Cardiac fibroblast (primary cell): ENCODE measurements around the gene FTSJ1.
"Not testable (repeated sequence)": the region's sequence is repeated elsewhere in the genome, so short reads cannot be mapped to it uniquely, and the experiment has no call there.

ENCODE experiments used
- DNase-seq, 2 donors: peaks; one replicate each; pipeline versions ENCODE4 v3.0.0 to v3.0.0-alpha.2; 2010; ENCODE audit warnings: low read depth in 2 of 2
- H3K4me3 ChIP-seq, 2 donors: replicated peaks in 1 of 2; 1 replicate in 1 of 2; 2 replicates in 1 of 2; pipeline ENCODE4 v1.5.1; 2011; ENCODE audit warnings: low read depth in 2 of 2, low read length in 2 of 2, mild to moderate bottlenecking in 2 of 2, moderate library complexity in 1 of 2
- CTCF ChIP-seq: IDR thresholded peaks from one replicate; pipeline ENCODE4 v1.5.1; 2011; ENCODE audit warnings: low read depth, mild to moderate bottlenecking, low read length, inconsistent platforms

Gene FTSJ1, protein sequence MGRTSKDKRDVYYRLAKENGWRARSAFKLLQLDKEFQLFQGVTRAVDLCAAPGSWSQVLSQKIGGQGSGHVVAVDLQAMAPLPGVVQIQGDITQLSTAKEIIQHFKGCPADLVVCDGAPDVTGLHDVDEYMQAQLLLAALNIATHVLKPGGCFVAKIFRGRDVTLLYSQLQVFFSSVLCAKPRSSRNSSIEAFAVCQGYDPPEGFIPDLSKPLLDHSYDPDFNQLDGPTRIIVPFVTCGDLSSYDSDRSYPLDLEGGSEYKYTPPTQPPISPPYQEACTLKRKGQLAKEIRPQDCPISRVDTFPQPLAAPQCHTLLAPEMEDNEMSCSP

GRCh38 chrX:48475774-48476577 lies at the start of gene FTSJ1:
Gene FTSJ1 (plus strand): TSS chrX:48476199. CDS start chrX:48478048, 1,849 bp downstream.
- DNase-seq, result peak; percentile 94 to 95
- H3K4me3 ChIP-seq, result peak within 1 kb of the TSS; percentile 80
- TF ChIP-seq CTCF, result no peak

DNA sequence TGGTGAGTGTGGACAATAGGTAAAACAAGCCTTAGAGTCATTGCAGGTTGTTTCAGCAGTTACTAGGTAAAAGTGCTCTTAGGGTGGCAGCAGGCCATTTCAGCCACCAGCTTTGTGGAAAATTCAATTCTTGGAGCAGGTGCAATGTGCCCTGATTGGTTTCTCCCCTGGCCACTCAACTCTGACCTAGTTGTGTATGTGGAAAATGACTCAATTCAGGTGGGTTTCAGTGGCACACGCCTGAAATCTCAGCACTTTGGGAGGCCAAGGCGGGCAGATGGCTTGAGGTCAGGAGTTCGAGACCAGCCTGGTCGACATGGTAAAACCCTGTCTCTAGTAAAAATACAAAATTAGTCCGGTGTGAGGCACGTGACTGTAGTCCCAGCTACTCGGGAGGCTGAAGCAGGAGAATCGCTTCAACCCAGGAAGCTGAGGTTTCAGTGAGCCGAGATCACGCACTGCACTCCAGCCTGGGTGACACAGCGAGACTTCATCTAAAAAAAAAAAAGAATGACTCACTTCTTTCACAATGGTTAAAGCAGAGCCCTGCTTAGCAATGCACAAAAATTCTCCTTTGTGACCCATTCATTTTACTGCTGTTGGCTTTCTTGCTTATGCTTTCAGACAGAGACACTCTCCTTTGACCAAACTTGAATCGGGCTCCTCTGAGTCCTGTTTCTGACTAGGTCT lies 48.8 kb upstream of the FTSJ1 start:
- not testable (repeated sequence) for DNase-seq

GRCh38 chrX:48429606-48430005 lies 46.4 kb upstream of the FTSJ1 start:
- DNase-seq, H3K4me3 ChIP-seq: not testable (repeated sequence)

More for the DNA sequence above, 48.8 kb upstream of the FTSJ1 start:
- H3K4me3 ChIP-seq, result not testable (repeated sequence)

DNA sequence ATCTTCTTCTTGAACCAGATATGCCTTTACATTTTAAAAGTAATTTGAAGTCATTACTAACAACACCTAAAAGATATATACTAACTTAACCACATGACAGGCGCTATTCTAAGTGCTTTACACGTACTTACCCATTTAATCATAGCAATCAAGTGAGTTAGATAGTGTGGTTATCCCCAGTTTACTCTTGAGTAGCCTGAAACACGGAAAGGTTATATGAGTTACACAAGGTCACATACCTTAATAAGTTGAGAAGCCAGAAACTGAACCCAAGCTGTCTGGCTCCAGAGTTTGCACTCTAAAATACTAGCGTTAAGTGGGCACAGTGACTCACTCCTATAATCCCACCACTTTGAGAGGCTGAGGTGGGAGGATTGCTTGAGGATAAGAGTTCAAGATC lies 45.8 kb upstream of the FTSJ1 start:
- not testable (repeated sequence) for DNase-seq, H3K4me3 ChIP-seq

DNA sequence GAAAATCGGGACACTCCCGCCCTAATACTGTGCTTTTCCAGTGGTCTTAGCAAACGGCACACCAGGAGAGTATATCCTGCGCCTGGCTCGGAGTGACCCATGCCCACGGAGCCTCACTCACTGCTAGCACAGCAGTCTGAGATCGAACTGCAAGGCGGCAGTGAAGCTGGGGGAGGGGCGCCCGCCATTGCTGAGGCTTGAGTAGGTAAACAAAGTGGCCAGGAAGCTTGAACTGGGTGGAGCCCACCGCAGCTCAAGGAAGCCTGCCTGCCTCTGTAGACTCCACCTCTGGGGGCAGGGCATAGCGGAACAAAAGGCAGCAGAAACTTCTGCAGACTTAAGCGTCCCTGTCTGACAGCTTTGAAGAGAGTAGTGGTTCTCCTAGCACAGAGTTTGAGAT lies 42.3 kb upstream of the FTSJ1 start:
- not testable (repeated sequence) for H3K4me3 ChIP-seq, DNase-seq

DNA sequence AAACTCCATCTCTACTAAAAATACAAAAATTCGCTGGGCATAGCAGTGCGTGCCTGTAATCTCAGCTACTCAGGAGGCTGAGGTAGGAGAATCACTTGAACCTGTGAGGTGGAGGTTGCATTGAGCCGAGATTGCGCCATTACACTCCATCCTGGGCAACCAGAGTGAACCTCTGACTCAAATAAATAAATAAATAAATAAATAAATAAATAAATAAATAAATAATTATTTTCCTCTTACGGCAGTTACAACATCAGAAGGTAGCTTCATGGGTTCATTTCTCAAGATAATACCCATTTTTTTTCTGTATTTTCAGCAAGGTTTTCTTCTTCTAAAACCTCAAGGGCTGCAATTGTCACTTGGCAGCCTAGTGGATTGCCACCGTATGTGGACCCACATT lies 28.8 kb upstream of the FTSJ1 start:
- DNase-seq, H3K4me3 ChIP-seq: not testable (repeated sequence)

GRCh38 chrX:48450076-48450475 lies 25.9 kb upstream of the FTSJ1 start:
- DNase-seq, result no peak
- H3K4me3 ChIP-seq, result no peak overlapping the region
- TF ChIP-seq CTCF, result no peak

- DNase-seq, result no peak
- H3K4me3 ChIP-seq, result no peak overlapping the region
- no peak for TF ChIP-seq CTCF
Measured at GRCh38 chrX:48451708-48452107, 24.3 kb upstream of the FTSJ1 start.

GRCh38 chrX:48456628-48457331 lies 19.2 kb upstream of the FTSJ1 start:
- no peak for DNase-seq
- no peak overlapping the region for H3K4me3 ChIP-seq
- no peak for TF ChIP-seq CTCF
